HepG2 (cell line): Measurements from ENCODE around the gene PDLIM5. TPM values are rescaled to one million over a fixed set of nuclear protein-coding genes. Genes with fewer than 3 reads are reported as not detected.
A peak's percentile ranks its signal among the peaks of the same experiment; 100 is the strongest.

Experiments used
- CC2D1A ChIP-seq: sonication (generic); formaldehyde crosslinking; IDR thresholded peaks from 2 replicates; pipeline ENCODE4 v1.8.1; 2023; ENCODE audit warnings: mild to moderate bottlenecking, missing genetic modification reagents
- FOXM1 ChIP-seq: sonication (generic); formaldehyde crosslinking; IDR thresholded peaks from 2 replicates; pipeline ENCODE4 v1.5.0; 2020; ENCODE audit warnings: missing genetic modification reagents
- IRF2 ChIP-seq: IDR thresholded peaks from 2 replicates; pipeline ENCODE4 v1.6.1; 2018; ENCODE audit warnings: missing genetic modification reagents, missing compliant biosample characterization
- KDM4B ChIP-seq: sonication (generic); formaldehyde crosslinking; IDR thresholded peaks from 2 replicates; pipeline ENCODE4 v1.4.0; 2020; ENCODE audit warnings: missing genetic modification reagents
- NR2F2 ChIP-seq: IDR thresholded peaks from 2 replicates; pipeline ENCODE4 v1.6.1; 2012; ENCODE audit warnings: low read depth, inconsistent platforms, borderline replicate concordance
- PAF1 ChIP-seq: IDR thresholded peaks from 2 replicates; pipeline ENCODE4 v1.6.1; 2016; ENCODE audit warnings: missing genetic modification reagents, missing compliant biosample characterization
- TEAD2 ChIP-seq: sonication (generic); formaldehyde crosslinking; IDR thresholded peaks from 2 replicates; pipeline ENCODE4 v1.9.0; 2021; ENCODE audit warnings: missing genetic modification reagents
- TFE3 ChIP-seq: IDR thresholded peaks from 2 replicates; pipeline ENCODE4 v1.6.1; 2016
- YEATS4 ChIP-seq: sonication (generic); formaldehyde crosslinking; IDR thresholded peaks from 2 replicates; pipeline ENCODE4 v1.4.0; 2020; ENCODE audit warnings: missing genetic modification reagents, borderline replicate concordance
- ZNF326 ChIP-seq: sonication (generic); formaldehyde crosslinking; IDR thresholded peaks from 2 replicates; pipeline ENCODE4 v1.4.0; 2020; ENCODE audit warnings: missing genetic modification reagents, borderline replicate concordance
- ZNF768 ChIP-seq: sonication (generic); formaldehyde crosslinking; IDR thresholded peaks from 2 replicates; pipeline ENCODE4 v1.4.0; 2020; ENCODE audit warnings: missing genetic modification reagents
- ZNF773 ChIP-seq: sonication (generic); formaldehyde crosslinking; IDR thresholded peaks from 2 replicates; pipeline ENCODE4 v1.4.0; 2020; ENCODE audit warnings: missing genetic modification reagents, borderline replicate concordance
- polyA plus RNA-seq, 8 experiments: library from polyadenylated mRNA; depleted of rRNA in 3 of 8; stranded (reverse) in 7 of 8; unstranded in 1 of 8; fragments of >200 nt; fragmentation: Illumina TruSeq in 4 of 8; extraction: Trizol in 4 of 8; gene quantifications; 2 replicates each; pipeline versions ENCODE4 v1.2.1 to v1.2.3, GENCODE V29; 2011 to 2016; ENCODE audit warnings: low read depth in 4 of 8, missing spikeins in 1 of 8, mixed read lengths in 1 of 8; ENCODE audit not compliant: insufficient read depth in 1 of 8
- total RNA-seq, 5 experiments: library from RNA; depleted of rRNA; stranded (reverse); fragments of >200 nt; fragmentation: Illumina TruSeq; extraction: Trizol; gene quantifications; 2 replicates each; pipeline ENCODE4 v1.2.3, GENCODE V29; 2016; ENCODE audit warnings: low read depth in 1 of 5
- TF ChIP-seq, protein P1 (sequence below): sonication (generic); formaldehyde crosslinking; IDR thresholded peaks from 2 replicates; pipeline ENCODE4 v1.8.1; 2022; ENCODE audit warnings: low read depth, mild to moderate bottlenecking, missing genetic modification reagents
- TF ChIP-seq, protein P2 (sequence below): sonication (generic); formaldehyde crosslinking; conservative IDR thresholded peaks from 2 replicates; pipeline ENCODE4 v1.8.1; 2023; ENCODE audit warnings: missing genetic modification reagents
- TF ChIP-seq, protein P3 (sequence below): sonication (generic); formaldehyde crosslinking; IDR thresholded peaks from 2 replicates; pipeline ENCODE4 v1.4.0; 2020; ENCODE audit warnings: missing genetic modification reagents, mild to moderate bottlenecking, borderline replicate concordance
- TF ChIP-seq, protein P4 (sequence below): sonication (generic); formaldehyde crosslinking; IDR thresholded peaks from 2 replicates; pipeline ENCODE4 v1.8.0; 2022; ENCODE audit warnings: missing genetic modification reagents, low read depth, mild to moderate bottlenecking, borderline replicate concordance
- TF ChIP-seq, protein P5 (sequence below): sonication (generic); formaldehyde crosslinking; IDR thresholded peaks from 2 replicates; pipeline ENCODE4 v1.8.1; 2023; ENCODE audit warnings: missing genetic modification reagents, inconsistent platforms, borderline replicate concordance

The PDLIM5 gene
- total and polyA plus RNA-seq, 2 of the 13 experiments (the other 11 are each of a cell fraction or from before 2014, with no cell fraction given), result 52.8 to 119 TPM

GRCh38 chr4:94564252-94564651 lies 112.5 kb downstream of the PDLIM5 start (continued):
- TF ChIP-seq, protein P1, sequence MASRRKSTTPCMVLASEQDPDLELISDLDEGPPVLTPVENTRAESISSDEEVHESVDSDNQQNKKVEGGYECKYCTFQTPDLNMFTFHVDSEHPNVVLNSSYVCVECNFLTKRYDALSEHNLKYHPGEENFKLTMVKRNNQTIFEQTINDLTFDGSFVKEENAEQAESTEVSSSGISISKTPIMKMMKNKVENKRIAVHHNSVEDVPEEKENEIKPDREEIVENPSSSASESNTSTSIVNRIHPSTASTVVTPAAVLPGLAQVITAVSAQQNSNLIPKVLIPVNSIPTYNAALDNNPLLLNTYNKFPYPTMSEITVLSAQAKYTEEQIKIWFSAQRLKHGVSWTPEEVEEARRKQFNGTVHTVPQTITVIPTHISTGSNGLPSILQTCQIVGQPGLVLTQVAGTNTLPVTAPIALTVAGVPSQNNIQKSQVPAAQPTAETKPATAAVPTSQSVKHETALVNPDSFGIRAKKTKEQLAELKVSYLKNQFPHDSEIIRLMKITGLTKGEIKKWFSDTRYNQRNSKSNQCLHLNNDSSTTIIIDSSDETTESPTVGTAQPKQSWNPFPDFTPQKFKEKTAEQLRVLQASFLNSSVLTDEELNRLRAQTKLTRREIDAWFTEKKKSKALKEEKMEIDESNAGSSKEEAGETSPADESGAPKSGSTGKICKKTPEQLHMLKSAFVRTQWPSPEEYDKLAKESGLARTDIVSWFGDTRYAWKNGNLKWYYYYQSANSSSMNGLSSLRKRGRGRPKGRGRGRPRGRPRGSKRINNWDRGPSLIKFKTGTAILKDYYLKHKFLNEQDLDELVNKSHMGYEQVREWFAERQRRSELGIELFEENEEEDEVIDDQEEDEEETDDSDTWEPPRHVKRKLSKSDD (CRISPR knock-in tag), result no peak
- TF ChIP-seq FOXM1 (CRISPR knock-in tag), result no peak
- TF ChIP-seq, protein P2, sequence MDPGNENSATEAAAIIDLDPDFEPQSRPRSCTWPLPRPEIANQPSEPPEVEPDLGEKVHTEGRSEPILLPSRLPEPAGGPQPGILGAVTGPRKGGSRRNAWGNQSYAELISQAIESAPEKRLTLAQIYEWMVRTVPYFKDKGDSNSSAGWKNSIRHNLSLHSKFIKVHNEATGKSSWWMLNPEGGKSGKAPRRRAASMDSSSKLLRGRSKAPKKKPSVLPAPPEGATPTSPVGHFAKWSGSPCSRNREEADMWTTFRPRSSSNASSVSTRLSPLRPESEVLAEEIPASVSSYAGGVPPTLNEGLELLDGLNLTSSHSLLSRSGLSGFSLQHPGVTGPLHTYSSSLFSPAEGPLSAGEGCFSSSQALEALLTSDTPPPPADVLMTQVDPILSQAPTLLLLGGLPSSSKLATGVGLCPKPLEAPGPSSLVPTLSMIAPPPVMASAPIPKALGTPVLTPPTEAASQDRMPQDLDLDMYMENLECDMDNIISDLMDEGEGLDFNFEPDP (CRISPR knock-in tag), result no peak
- TF ChIP-seq CC2D1A, result no peak
- no peak for TF ChIP-seq ZNF326 (CRISPR knock-in tag)
- no peak for TF ChIP-seq KDM4B (CRISPR knock-in tag)
- TF ChIP-seq, protein P3, sequence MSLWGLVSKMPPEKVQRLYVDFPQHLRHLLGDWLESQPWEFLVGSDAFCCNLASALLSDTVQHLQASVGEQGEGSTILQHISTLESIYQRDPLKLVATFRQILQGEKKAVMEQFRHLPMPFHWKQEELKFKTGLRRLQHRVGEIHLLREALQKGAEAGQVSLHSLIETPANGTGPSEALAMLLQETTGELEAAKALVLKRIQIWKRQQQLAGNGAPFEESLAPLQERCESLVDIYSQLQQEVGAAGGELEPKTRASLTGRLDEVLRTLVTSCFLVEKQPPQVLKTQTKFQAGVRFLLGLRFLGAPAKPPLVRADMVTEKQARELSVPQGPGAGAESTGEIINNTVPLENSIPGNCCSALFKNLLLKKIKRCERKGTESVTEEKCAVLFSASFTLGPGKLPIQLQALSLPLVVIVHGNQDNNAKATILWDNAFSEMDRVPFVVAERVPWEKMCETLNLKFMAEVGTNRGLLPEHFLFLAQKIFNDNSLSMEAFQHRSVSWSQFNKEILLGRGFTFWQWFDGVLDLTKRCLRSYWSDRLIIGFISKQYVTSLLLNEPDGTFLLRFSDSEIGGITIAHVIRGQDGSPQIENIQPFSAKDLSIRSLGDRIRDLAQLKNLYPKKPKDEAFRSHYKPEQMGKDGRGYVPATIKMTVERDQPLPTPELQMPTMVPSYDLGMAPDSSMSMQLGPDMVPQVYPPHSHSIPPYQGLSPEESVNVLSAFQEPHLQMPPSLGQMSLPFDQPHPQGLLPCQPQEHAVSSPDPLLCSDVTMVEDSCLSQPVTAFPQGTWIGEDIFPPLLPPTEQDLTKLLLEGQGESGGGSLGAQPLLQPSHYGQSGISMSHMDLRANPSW (CRISPR knock-in tag), result peak; percentile 85
- TF ChIP-seq, protein P4, sequence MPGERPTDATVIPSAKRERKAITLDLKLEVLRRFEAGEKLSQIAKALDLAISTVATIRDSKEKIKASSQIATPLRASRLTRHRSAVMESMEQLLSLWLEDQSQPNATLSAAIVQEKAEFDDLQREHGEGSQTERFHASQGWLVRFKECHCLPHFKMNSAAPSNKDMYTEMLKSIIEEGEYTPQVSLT, result no peak
- no peak for TF ChIP-seq TEAD2 (CRISPR knock-in tag)
- no peak for TF ChIP-seq ZNF773 (CRISPR knock-in tag)
- peak; percentile 46; the same call in 1 of the 2 replicates for TF ChIP-seq YEATS4
- TF ChIP-seq ZNF768 (CRISPR knock-in tag), result no peak
- TF ChIP-seq, protein P5, sequence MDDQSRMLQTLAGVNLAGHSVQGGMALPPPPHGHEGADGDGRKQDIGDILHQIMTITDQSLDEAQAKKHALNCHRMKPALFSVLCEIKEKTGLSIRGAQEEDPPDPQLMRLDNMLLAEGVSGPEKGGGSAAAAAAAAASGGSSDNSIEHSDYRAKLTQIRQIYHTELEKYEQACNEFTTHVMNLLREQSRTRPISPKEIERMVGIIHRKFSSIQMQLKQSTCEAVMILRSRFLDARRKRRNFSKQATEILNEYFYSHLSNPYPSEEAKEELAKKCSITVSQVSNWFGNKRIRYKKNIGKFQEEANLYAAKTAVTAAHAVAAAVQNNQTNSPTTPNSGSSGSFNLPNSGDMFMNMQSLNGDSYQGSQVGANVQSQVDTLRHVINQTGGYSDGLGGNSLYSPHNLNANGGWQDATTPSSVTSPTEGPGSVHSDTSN (CRISPR knock-in tag), result no peak
- peak; percentile 85 for TF ChIP-seq NR2F2
- TF ChIP-seq PAF1 (CRISPR knock-in tag), result no peak
- TF ChIP-seq IRF2 (CRISPR knock-in tag), result peak; percentile 77
- TF ChIP-seq TFE3, result peak; percentile 55
